CD4-positive, alpha-beta T cell (primary cell): ENCODE results near the gene NR2C2. TPM values are rescaled to one million over a fixed set of nuclear protein-coding genes. Genes with fewer than 3 reads are reported as not detected.

Source experiments
- ATAC-seq: fragments of 200-7000 bp; cut with Tn5 transposase; one replicate; pipeline ENCODE4 v1.10.0; 2022; ENCODE audit warnings: mild to moderate bottlenecking; ENCODE audit not compliant: poor library complexity
- CTCF ChIA-PET: fragments of 350-600 bp; sonication (Branson Sonifier 250); formaldehyde crosslinking; loops from one replicate; lab custom pipeline; 2021; ENCODE audit warnings: antibody characterized with exemption, inconsistent platforms; lab: Charles Lee
- POLR2A ChIA-PET: fragments of 350-600 bp; sonication (Branson Sonifier 250); formaldehyde crosslinking; loops from one replicate; lab custom pipeline; 2021; ENCODE audit warnings: antibody characterized with exemption, inconsistent platforms; lab: Charles Lee
- DNase-seq, 14 experiments: peaks; one replicate each; pipeline ENCODE4 v3.0.0-alpha.2; 2013 to 2020; ENCODE audit warnings: mixed read lengths in 2 of 14
- H3K27ac ChIP-seq, 2 donors: one replicate each; pipeline versions ENCODE4 v1.5.1 to v1.7.0; 2013; ENCODE audit warnings: low read length in 2 of 2, low read depth in 1 of 2, mild to moderate bottlenecking in 1 of 2
- H3K27me3 ChIP-seq, 2 experiments: 1 replicate in 1 of 2; 2 replicates in 1 of 2; pipeline versions ENCODE4 v1.6.1 to v1.7.0; 2013; ENCODE audit warnings: low read length in 2 of 2, control low read depth in 1 of 2, mild to moderate bottlenecking in 1 of 2, moderate library complexity in 1 of 2; ENCODE audit not compliant: insufficient read depth in 2 of 2, control insufficient read depth in 1 of 2
- H3K36me3 ChIP-seq: one replicate; pipeline ENCODE4 v1.6.1; 2013; ENCODE audit warnings: low read length, control low read depth; ENCODE audit not compliant: insufficient read depth
- H3K4me1 ChIP-seq: one replicate; pipeline ENCODE4 v1.6.1; 2013; ENCODE audit warnings: low read length, control low read depth; ENCODE audit not compliant: insufficient read depth
- H3K4me3 ChIP-seq: one replicate; pipeline ENCODE4 v1.5.1; 2013; ENCODE audit warnings: mild to moderate bottlenecking, low read length, moderate library complexity
- H3K9me3 ChIP-seq, 2 experiments: 1 replicate in 1 of 2; 2 replicates in 1 of 2; pipeline versions ENCODE4 v1.6.1 to v1.7.0; 2013; ENCODE audit warnings: low read length in 2 of 2, mild to moderate bottlenecking in 2 of 2, control low read depth in 1 of 2, moderate library complexity in 1 of 2; ENCODE audit not compliant: control insufficient read depth in 1 of 2, insufficient read depth in 1 of 2
- H3K27ac Mint-ChIP-seq: one replicate; pipeline ENCODE4 v1.8.0; 2020; ENCODE audit warnings: mixed read lengths
- H3K27me3 Mint-ChIP-seq: one replicate; pipeline ENCODE4 v1.8.0; 2021; ENCODE audit warnings: mixed read lengths
- H3K36me3 Mint-ChIP-seq: one replicate; pipeline ENCODE4 v1.8.0; 2021; ENCODE audit warnings: low read depth, mixed read lengths
- H3K4me1 Mint-ChIP-seq: one replicate; pipeline ENCODE4 v1.8.0; 2021; ENCODE audit warnings: low read depth, mixed read lengths
- H3K4me3 Mint-ChIP-seq: one replicate; pipeline ENCODE4 v1.8.0; 2020; ENCODE audit warnings: mild to moderate bottlenecking, mixed read lengths
- H3K9me3 Mint-ChIP-seq: one replicate; pipeline ENCODE4 v1.8.0; 2020; ENCODE audit warnings: mixed read lengths
- CTCF ChIP-seq: fragments of 200-600 bp; IDR thresholded peaks from one replicate; pipeline ENCODE4 v1.8.0; 2022; ENCODE audit warnings: antibody characterized with exemption, mild to moderate bottlenecking
- intact Hi-C, 2 experiments: fragments of 100-400 bp; cut with DNase I in 1 of 2; cut with micrococcal nuclease in 1 of 2; formaldehyde crosslinking; loops; one replicate each; pipeline versions ENCODE4 v1.15.1 to v1.9.0; 2023 to 2025; cut with DNase I, micrococcal nuclease
- total RNA-seq, 174 experiments: library from RNA in 2 of 174; stranded (reverse) in 2 of 174; gene quantifications; one replicate each; pipeline ENCODE4 v1.2.3 and lab custom pipeline; 2021 to 2026

NR2C2 gene
- total RNA-seq, 2 experiments from 2014 or later: 37.0 to 42.1 TPM

- Mint-ChIP-seq H3K4me3 (no peak overlapping the region), H3K27me3 (no peaks in the 10 kb centered on the region), H3K27ac (peak overlapping the region; percentile 24), H3K36me3 (peaks cover 96% of the 10 kb centered on the region), H3K9me3 (no peaks in the 10 kb centered on the region), H3K4me1 (peaks cover 10% of the 10 kb centered on the region)
- ChIA-PET POLR2A (no interaction called here), CTCF (interaction anchor here (0.6 kb wide), 1 partner anchor 27 kb away, joined by 3 read pairs; the partner anchor contains the start of gene MRPS25)
- intact Hi-C loops: no loop called here
- H3K9me3 ChIP-seq: no peaks in the 10 kb centered on the region
- no peaks in the 10 kb centered on the region for H3K27me3 ChIP-seq
- TF ChIP-seq CTCF: no peak
- no peaks in the 10 kb centered on the region for H3K4me1 ChIP-seq
- H3K36me3 ChIP-seq: peaks cover 93% of the 10 kb centered on the region
- DNase-seq: no peak
- H3K4me3 ChIP-seq: no peak overlapping the region
- no peak for ATAC-seq
- no peak overlapping the region for H3K27ac ChIP-seq
Observed at GRCh38 chr3:15038306-15038705, 90.9 kb downstream of the NR2C2 start.

- Mint-ChIP-seq H3K36me3 (peaks cover 97% of the 10 kb centered on the region), H3K27ac (peak overlapping the region; percentile 28), H3K27me3 (no peaks in the 10 kb centered on the region), H3K4me3 (no peak overlapping the region), H3K9me3 (no peaks in the 10 kb centered on the region), H3K4me1 (peaks cover 24% of the 10 kb centered on the region)
- CTCF ChIA-PET: no interaction called here
- ATAC-seq (no peak), DNase-seq (no peak)
- intact Hi-C loops: no loop called here
- no peak overlapping the region for H3K27ac ChIP-seq
- H3K4me1 ChIP-seq: peaks cover 6% of the 10 kb centered on the region
- no peaks in the 10 kb centered on the region for H3K27me3 ChIP-seq
- POLR2A ChIA-PET: no interaction called here
- H3K36me3 ChIP-seq: peaks cover 95% of the 10 kb centered on the region
- H3K4me3 ChIP-seq: no peak overlapping the region
- no peaks in the 10 kb centered on the region for H3K9me3 ChIP-seq
- TF ChIP-seq CTCF: no peak
Observed at GRCh38 chr3:15040844-15041243, 93.5 kb downstream of the NR2C2 start.

GRCh38 chr3:15041950-15042349 is 94.6 kb downstream of the NR2C2 start:
- Histone ChIP-seq H3K4me3 (no peak overlapping the region), H3K4me1 (peaks cover 6% of the 10 kb centered on the region), H3K9me3 (no peaks in the 10 kb centered on the region), H3K27ac (no peak overlapping the region), H3K27me3 (no peaks in the 10 kb centered on the region), H3K36me3 (peaks cover 94% of the 10 kb centered on the region)
- peaks cover 98% of the 10 kb centered on the region for H3K36me3 Mint-ChIP-seq
- no peak for TF ChIP-seq CTCF
- no peak overlapping the region for H3K4me3 Mint-ChIP-seq
- no peak for ATAC-seq
- CTCF ChIA-PET: no interaction called here
- no peak for DNase-seq
- no peaks in the 10 kb centered on the region for H3K9me3 Mint-ChIP-seq
- peak overlapping the region; percentile 28 for H3K27ac Mint-ChIP-seq
- H3K27me3 Mint-ChIP-seq: no peaks in the 10 kb centered on the region
- intact Hi-C loops: no loop called here
- peaks cover 24% of the 10 kb centered on the region for H3K4me1 Mint-ChIP-seq
- POLR2A ChIA-PET: no interaction called here
